Tibial nerve (tissue), 4 donors: ENCODE measurements around the gene USP16.

Experiments used
- CTCF ChIP-seq, 5 experiments: fragments of 200-600 bp in 3 of 5; fragments of 450-650 bp in 2 of 5; sonication (generic) in 3 of 5; IDR thresholded peaks; one replicate each; pipeline ENCODE4 v1.5.1; 2016 to 2019; ENCODE audit warnings: antibody characterized with exemption in 5 of 5, mild to moderate bottlenecking in 3 of 5, moderate library complexity in 2 of 5
- EP300 ChIP-seq, 2 donors: sonication (generic); formaldehyde crosslinking; IDR thresholded peaks; one replicate each; pipeline ENCODE4 v1.6.1; 2017; ENCODE audit warnings: antibody characterized with exemption in 2 of 2, mild to moderate bottlenecking in 1 of 2
- POLR2A ChIP-seq, 2 donors: fragments of 450-650 bp; IDR thresholded peaks; one replicate each; pipeline ENCODE4 v1.6.1; 2017; ENCODE audit warnings: antibody characterized with exemption in 2 of 2, mild to moderate bottlenecking in 2 of 2, moderate library complexity in 2 of 2

- TF ChIP-seq POLR2A (IDR thresholded peaks at IDR 0.05) (no peak), CTCF (IDR thresholded peaks at IDR 0.05) (no peak), EP300 (IDR thresholded peaks at IDR 0.05) (no peak)
These were observed 54.6 kb downstream of the USP16 start for GRCh38 chr21:29078869-29079767.
